Measurements from ENCODE around the gene CEBPB.
"Not testable (repeated sequence)": the region's sequence is repeated elsewhere in the genome, so short reads cannot be mapped to it uniquely, and the experiment has no call there.

Gene CEBPB

DNA sequence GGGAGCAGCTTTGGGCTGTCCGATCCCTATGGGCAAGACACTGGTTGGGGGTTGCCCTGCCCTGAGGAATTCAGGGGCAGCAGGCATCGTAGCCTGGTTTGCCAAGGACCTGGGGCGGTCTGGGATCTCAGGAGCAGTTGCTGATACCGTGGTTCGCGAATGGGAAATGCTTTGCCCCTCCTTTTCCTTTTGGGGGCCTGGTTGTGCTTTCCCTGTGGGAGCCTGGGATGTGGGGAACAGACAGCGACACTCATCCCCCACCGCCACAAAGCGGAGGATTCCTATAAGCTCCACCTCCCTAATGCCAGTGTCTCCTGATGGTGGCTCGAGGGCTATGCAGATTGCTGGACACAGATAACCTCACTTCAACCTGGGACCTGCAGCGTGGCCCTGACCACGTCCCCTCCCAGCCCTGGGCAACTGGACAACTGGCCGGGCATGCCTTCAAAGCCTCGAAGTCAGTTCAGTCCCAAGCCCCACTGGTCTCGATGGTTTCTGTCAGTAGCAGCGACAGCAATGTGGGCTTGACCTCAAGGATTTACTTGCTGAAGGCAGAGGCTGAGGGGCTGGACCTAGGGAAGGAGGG, 3.3 kb downstream of the CEBPB start:
- peak; percentile 29 for DNase-seq

DNA sequence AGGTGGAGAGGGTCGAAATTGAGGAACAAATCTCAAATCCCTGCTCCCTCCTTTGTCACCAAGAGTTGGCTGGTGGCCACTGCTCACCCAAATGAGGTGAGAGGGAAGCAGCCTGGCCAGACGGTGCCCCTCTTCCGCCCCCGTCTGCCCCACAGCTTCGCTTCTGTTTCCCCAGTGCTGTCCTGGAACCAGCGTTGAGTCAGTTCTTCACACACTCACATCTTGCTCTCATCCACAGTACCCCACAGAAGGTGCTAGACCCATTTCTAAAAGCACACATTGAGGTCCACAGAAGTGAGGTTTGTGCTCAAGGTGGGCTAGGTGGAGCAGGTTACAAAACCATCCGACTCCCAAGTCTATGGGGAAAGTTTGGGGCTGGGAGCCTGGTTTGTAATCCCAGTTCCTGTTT, 3.8 kb downstream of the CEBPB start:
- DNase-seq: no peak

DNA sequence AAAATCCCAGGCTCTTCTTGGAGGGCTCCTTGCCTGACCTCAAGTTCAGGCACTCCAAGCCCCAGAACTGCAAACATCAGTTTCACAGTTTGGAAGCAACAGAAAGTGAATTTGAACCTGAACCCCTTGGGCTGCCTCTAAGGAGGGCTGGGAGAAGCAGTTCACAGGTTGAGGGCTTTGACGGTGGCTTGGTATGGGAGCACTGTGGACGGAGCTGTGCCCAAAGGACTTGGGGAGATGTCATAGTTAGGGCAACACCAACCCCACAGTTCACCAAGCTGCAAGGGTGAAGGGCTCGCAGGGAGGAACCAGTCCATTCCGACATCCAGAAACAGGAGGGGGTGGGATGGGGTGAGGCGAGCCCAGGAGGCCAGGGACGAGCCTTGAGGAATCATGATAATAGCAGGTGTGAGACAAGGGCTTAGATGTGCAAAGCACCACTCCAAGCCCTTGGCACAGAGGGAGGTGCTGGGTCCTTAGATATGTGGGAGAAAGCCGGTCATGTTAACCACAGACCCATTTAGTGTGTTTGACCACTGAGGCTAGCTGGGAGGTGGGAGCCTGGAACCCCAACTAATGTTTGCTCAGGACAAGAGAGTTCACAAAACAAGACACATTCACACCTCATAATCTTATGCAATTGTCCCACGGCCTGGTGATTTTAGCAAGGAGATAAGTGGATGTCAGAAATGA, 4.3 kb downstream of the CEBPB start:
- DNase-seq: no peak

DNA sequence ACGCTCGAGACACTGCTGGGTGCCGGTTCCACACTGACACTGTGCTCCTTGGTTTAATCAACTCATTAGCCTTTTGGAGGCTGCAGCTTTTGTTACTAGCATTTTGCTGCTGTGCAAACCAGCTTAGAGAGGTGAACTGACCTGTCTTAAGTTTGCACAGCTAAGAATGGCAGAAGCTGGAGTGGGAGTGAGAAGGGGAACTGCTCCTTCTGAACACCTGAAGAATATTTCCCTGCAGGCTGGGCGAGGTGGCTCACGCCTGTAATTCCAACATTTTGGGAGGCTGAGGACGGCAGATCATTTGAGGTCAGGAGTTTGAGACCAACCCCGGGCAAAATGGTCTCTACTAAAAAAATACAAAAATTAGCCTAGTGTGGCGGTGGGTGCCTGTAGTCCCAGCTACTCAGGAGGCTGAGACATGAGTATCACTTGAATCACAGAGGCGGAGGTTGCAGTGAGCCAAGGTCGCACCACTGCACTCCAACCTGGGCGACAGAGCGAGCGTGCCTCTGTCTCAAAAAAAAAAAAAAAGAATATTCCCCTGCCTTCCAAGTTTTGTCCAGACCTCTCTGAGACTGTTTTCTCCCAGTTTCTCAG, 5.0 kb downstream of the CEBPB start:
- DNase-seq: no peak

- DNase-seq: no peak
These were observed 5.6 kb downstream of the CEBPB start for GRCh38 chr20:50196248-50196647.

GRCh38 chr20:50196896-50197295, 6.3 kb downstream of the CEBPB start:
- DNase-seq: no peak

- DNase-seq: no peak
These were observed 7.0 kb downstream of the CEBPB start for GRCh38 chr20:50197463-50198179.

- no peak for DNase-seq
These were observed 7.6 kb downstream of the CEBPB start for GRCh38 chr20:50198180-50198666.

GRCh38 chr20:50198716-50199115, 8.1 kb downstream of the CEBPB start:
- DNase-seq: no peak

- no peak for DNase-seq
These were observed 9.1 kb downstream of the CEBPB start for GRCh38 chr20:50199703-50200102.

DNA sequence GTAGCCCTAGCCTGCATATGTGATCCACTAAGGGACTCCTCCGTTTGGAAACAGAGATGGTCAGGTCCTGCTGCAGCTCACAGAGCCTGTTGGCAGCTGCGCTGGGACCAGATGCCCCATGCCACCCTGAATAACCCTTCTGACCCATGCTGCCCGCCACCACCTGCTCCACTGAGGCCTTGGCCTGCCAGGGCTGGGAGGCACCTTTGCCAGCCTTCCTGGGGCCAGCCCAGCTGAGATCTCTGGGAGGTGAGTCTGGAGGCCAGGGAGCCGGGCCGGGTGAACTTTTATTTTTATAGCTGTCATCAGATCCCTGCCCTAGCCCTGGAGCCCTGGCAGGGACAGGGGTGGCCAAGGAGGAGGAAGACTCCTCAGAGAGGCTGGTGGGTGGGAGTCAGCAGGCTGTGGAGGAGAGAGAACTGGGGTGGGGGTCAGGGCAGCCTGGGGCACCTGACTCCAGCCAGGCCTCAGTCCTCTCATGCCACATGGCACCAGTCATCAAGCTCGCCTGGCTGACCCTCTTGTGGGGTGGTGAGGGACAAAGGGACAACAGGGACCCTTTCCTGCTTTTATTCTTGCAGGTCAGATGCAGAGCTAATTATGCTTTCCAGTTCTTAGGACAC, 10.0 kb downstream of the CEBPB start:
- no peak for DNase-seq

- not testable (repeated sequence) for DNase-seq
These were observed 11.1 kb downstream of the CEBPB start for GRCh38 chr20:50201710-50202109.

DNA sequence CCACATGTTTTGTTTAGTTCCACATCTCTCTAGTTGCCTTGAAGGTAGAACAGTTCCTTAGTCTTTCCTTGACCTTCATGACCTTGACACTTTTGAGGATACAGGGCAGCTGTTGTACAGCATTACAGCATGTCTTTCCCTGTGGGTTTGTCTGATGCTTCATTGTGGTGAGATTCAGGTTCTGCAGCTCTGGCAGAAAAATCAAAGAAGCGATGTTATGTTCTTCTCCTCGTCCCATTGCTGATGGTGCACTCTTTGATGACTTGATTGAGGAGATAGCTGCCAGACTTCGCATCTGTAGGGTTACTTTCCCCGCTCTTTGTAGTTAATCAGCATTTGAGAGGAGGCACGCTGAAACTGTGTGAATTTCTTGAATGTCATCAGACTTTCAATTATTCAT, 12.0 kb downstream of the CEBPB start:
- DNase-seq: no peak

DNA sequence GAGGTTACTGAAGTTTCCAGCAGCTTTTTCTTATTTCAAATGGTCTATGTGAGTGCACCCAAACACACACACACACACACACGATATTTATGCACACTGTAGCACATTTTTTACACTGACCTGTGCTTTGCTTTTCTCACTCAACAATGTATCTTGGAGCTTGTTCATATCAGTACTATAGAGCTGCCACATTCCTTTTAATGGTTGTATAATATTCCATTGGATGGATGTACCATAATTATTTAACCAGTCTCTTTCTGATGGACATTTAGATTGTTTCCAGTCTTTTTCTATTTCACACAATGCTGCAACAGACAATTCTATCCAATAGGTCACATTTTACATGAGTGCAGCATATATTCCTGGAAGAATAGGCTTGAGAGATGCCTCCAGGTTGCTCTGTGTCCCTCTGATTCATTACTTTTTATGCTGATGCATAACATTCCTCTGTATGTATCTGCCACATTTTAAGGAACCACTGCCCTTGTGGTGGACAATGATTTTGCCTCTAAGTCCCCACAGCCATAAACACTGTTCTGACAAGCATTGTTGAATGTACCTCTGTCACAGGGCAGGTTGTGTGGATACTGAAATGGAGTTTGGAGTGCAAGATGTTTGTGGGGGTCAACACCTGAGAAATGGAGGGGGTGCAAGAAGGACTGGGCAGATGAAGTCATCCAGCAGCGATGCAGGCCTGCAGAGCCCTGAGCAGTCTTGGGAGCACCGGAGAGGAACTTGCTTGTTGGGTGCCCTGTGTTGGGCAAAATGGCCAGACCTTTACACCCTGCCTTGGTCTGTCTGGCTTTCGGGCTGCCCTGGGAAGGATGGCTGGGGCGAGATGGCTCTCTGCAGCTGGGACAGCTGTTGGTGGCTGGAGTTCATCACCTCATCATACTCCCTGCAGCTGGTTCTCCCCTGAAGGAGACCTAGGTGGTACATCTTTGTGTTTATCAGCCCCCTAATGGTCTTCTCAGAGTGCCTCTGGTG, 13.6 kb downstream of the CEBPB start:
- DNase-seq: no peak

DNA sequence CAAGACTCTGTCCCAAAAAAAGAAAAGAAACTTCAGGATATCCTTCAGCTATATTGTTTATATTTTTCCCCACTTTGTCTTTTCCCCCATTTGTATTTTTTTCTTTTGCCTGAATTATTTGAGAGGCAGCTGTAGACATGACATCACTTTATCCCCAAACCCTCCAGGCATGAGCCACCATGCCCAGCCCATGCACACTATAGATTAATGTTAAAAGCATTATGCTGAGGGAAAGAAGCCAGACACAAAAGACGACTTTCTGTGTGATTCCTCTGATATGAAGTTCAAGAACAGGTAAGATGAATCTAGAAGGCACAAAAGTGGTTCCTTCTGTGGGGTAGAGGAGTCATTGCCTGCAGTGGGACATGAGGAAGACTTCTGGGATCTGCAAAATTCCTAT, 16.4 kb downstream of the CEBPB start:
- DNase-seq: no peak

DNA sequence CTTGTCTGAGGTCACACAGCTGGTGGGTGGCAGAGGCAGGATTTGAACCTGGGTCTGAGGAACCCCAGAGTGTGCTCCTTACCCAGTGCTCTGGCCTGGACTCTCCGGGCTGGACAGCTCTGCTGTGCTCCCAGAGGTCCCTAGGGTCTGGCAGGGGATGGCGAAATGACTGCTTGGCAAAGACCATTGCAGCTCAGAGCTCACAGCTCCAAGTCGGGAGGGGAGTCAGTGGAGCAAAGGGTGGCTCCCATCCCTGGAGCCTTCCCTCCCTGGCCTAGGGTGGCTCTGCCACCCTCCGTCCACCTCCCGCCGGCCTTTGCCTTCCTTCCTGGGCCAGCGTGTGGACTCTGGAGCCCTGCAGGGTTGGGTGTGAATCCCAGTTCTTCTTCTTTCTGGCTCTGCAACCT, 17.5 kb downstream of the CEBPB start:
- no peak for DNase-seq

GRCh38 chr20:50208815-50209214, 18.2 kb downstream of the CEBPB start:
- not testable (repeated sequence) for DNase-seq

- DNase-seq: no peak
These were observed 19.5 kb downstream of the CEBPB start for GRCh38 chr20:50210066-50210619.

DNA sequence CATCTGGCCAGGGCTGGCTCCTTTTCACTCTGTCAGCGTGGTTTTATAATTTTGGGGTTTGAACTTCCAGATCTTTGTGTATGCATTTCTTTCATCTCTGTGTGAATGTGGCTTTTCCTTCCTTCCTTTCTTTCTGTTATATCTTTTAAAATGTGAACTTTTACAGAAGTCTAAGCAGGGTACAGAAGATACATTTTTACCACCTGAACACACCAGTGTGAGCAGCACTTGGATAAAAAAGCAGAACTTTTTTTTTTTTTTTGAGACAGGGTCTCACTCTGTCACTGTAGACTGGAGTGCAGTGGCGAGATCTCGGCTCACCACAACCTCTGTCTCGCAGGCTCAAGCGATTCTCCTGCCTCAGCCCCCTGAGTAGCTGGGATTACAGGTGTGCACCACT, 20.5 kb downstream of the CEBPB start:
- no peak for DNase-seq

DNA sequence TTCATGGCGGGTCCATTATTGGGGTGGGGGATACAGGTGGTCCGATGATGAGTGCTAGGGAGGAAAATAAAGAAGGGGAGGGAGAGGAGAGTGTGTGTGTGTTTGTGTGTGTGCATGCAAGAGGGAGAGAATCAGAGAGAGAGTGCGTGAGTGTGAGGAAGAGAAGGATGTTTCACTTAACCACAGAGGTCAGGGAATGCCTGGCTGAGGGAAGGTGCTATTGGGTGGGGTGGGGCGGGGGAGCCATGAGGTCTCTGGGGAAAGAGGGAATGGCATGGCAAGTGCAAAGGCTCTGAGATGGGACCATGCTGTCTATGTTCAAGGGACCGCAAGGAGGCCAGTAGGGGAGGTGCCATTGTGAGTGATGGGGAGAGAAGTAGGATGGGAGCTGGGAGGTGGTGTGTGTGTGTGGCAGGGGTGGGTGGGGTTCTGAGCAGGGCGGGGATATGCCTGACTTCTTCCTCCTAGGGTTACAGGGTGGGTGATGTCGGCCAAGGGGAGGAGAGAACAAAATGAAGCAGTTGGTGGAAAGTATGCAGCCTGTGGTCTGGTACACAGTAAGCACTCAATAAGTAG, 23.0 kb downstream of the CEBPB start:
- no peak for DNase-seq

Measured in midbrain (tissue), 1 donor.